Liver (tissue), 9 donors: ENCODE results near the gene CIZ1. TPM values are rescaled to one million over a fixed set of nuclear protein-coding genes. Genes with fewer than 3 reads are reported as not detected.
A peak's percentile ranks its signal among the peaks of the same experiment; 100 is the strongest.

Experiments used
- DNase-seq: peaks from one replicate; pipeline ENCODE4 v3.0.0-alpha.2; 2017; ENCODE audit warnings: low spot score
- H3K27ac ChIP-seq, 2 donors: one replicate each; pipeline ENCODE4 v1.7.0; 2013; ENCODE audit warnings: inconsistent platforms in 2 of 2, low read length in 2 of 2, control low read depth in 1 of 2, low read depth in 1 of 2, mild to moderate bottlenecking in 1 of 2
- H3K27me3 ChIP-seq, 4 donors: one replicate each; pipeline versions ENCODE4 v1.6.1 to v1.7.0; 2013; ENCODE audit warnings: low read length in 3 of 4, inconsistent platforms in 1 of 4, mild to moderate bottlenecking in 1 of 4, moderate library complexity in 1 of 4; ENCODE audit not compliant: control insufficient read depth in 4 of 4, insufficient read depth in 4 of 4
- H3K36me3 ChIP-seq, 4 donors: one replicate each; pipeline versions ENCODE4 v1.6.1 to v1.7.0; 2013; ENCODE audit warnings: low read length in 3 of 4, mild to moderate bottlenecking in 3 of 4, low read depth in 1 of 4, moderate library complexity in 1 of 4; ENCODE audit not compliant: control insufficient read depth in 4 of 4, insufficient read depth in 3 of 4
- H3K4me1 ChIP-seq, 4 donors: one replicate each; pipeline versions ENCODE4 v1.6.1 to v1.7.0; 2013; ENCODE audit warnings: low read length in 3 of 4, mild to moderate bottlenecking in 3 of 4, moderate library complexity in 1 of 4; ENCODE audit not compliant: control insufficient read depth in 4 of 4, insufficient read depth in 4 of 4
- H3K4me3 ChIP-seq, 3 donors: one replicate each; pipeline versions ENCODE4 v1.6.1 to v1.7.0; 2013; ENCODE audit warnings: low read length in 3 of 3, control low read depth in 1 of 3, low read depth in 1 of 3, mild to moderate bottlenecking in 1 of 3
- H3K9ac ChIP-seq, 2 donors: one replicate each; pipeline ENCODE4 v1.7.0; 2013; ENCODE audit warnings: low read length in 2 of 2, mild to moderate bottlenecking in 2 of 2, moderate library complexity in 2 of 2, control low read depth in 1 of 2, low read depth in 1 of 2
- H3K9me3 ChIP-seq, 4 donors: one replicate each; pipeline versions ENCODE4 v1.6.1 to v1.7.0; 2013; ENCODE audit warnings: low read length in 3 of 4; ENCODE audit not compliant: control insufficient read depth in 4 of 4
- ATF3 ChIP-seq: IDR thresholded peaks from 2 replicates; pipeline ENCODE4 v1.6.1; 2016; ENCODE audit warnings: antibody characterized with exemption
- CTCF ChIP-seq: fragments of 150-350 bp; IDR thresholded peaks from 2 replicates; pipeline ENCODE4 v1.5.1; 2017; ENCODE audit warnings: improper control_type of control experiment, low read depth, low read length; ENCODE audit not compliant: missing input control
- EGR1 ChIP-seq, 2 donors: IDR thresholded peaks; 2 replicates each; pipeline ENCODE4 v1.6.1; 2016 to 2018; ENCODE audit warnings: antibody characterized with exemption in 2 of 2, low read depth in 2 of 2
- FOXA1 ChIP-seq: IDR thresholded peaks from 2 replicates; pipeline ENCODE4 v1.6.1; 2016; ENCODE audit warnings: antibody characterized with exemption
- FOXA2 ChIP-seq: IDR thresholded peaks from 2 replicates; pipeline ENCODE4 v1.6.1; 2016; ENCODE audit warnings: antibody characterized with exemption
- GABPA ChIP-seq, 2 donors: IDR thresholded peaks in 1 of 2; conservative IDR thresholded peaks in 1 of 2; 2 replicates each; pipeline ENCODE4 v1.6.1; 2016; ENCODE audit warnings: antibody characterized with exemption in 2 of 2, mild to moderate bottlenecking in 1 of 2, moderate library complexity in 1 of 2
- HNF4A ChIP-seq, 2 donors: conservative IDR thresholded peaks; 2 replicates each; pipeline ENCODE4 v1.6.1; 2016; ENCODE audit warnings: antibody characterized with exemption in 2 of 2, mild to moderate bottlenecking in 2 of 2
- HNF4G ChIP-seq: IDR thresholded peaks from 2 replicates; pipeline ENCODE4 v1.6.1; 2016; ENCODE audit warnings: antibody characterized with exemption
- JUND ChIP-seq, 2 donors: IDR thresholded peaks; 2 replicates each; pipeline ENCODE4 v1.6.1; 2016; ENCODE audit warnings: antibody characterized with exemption in 2 of 2
- MAX ChIP-seq: IDR thresholded peaks from 2 replicates; pipeline ENCODE4 v1.6.1; 2016; ENCODE audit warnings: antibody characterized with exemption
- NR2F2 ChIP-seq: IDR thresholded peaks from 2 replicates; pipeline ENCODE4 v1.6.1; 2016; ENCODE audit warnings: antibody characterized with exemption
- RAD21 ChIP-seq, 2 donors: IDR thresholded peaks; 2 replicates each; pipeline ENCODE4 v1.6.1; 2016; ENCODE audit warnings: antibody characterized with exemption in 2 of 2, mild to moderate bottlenecking in 2 of 2
- REST ChIP-seq: IDR thresholded peaks from 2 replicates; pipeline ENCODE4 v1.6.1; 2016; ENCODE audit warnings: antibody characterized with exemption, mild to moderate bottlenecking
- RXRA ChIP-seq, 2 donors: IDR thresholded peaks; 2 replicates each; pipeline ENCODE4 v1.6.1; 2017 to 2018; ENCODE audit warnings: antibody characterized with exemption in 2 of 2, mild to moderate bottlenecking in 1 of 2
- SP1 ChIP-seq: IDR thresholded peaks from 2 replicates; pipeline ENCODE4 v1.6.1; 2018; ENCODE audit warnings: antibody characterized with exemption, mild to moderate bottlenecking
- TAF1 ChIP-seq: conservative IDR thresholded peaks from 2 replicates; pipeline ENCODE4 v1.6.1; 2016; ENCODE audit warnings: antibody characterized with exemption, mild to moderate bottlenecking
- YY1 ChIP-seq: IDR thresholded peaks from 2 replicates; pipeline ENCODE4 v1.6.1; 2016; ENCODE audit warnings: antibody characterized with exemption, mild to moderate bottlenecking
- ZBTB33 ChIP-seq: IDR thresholded peaks from 2 replicates; pipeline ENCODE4 v1.6.1; 2016; ENCODE audit warnings: antibody characterized with exemption
- WGBS: extraction: QIAGEN DNeasy Blood & Tissue Kit; methylation state at CpG from one replicate; pipeline ENCODE4 v1.1.7; 2013; 5-methylcytosine and 5-hydroxymethylcytosine counted together
- polyA plus RNA-seq, 2 donors: library from polyadenylated mRNA; stranded (reverse) in 1 of 2; unstranded in 1 of 2; fragments of 200-250 nt in 1 of 2; fragments of >200 nt in 1 of 2; fragmentation: Nextera tagmentation in 1 of 2; extraction: Ambion mirVana in 1 of 2; gene quantifications; one replicate each; pipeline versions ENCODE4 v1.2.1 to v1.2.3, GENCODE V29; 2013 to 2015
- total RNA-seq, 2 donors: library from RNA; depleted of rRNA; stranded (reverse); fragments of >200 nt; gene quantifications; one replicate each; pipeline ENCODE4 v1.2.3, GENCODE V29; 2014
- donor health status: healthy.
- donor health status: healthy.
- donor health status: healthy.
- donor health status: healthy.
- donor health status: healthy.

Gene CIZ1
- total and polyA plus RNA-seq, 4 donors: 12.5 to 15.5 (median 13.7) TPM

GRCh38 chr9:128203024-128203706 is 11.8 kb upstream of the CIZ1 start, which contains the start of gene DNM1:
Gene DNM1, plus strand, starts transcription at chr9:128203379. Its CDS starts 92 bp downstream, at chr9:128203471.
- Histone ChIP-seq H3K36me3 (no peaks in the 10 kb centered on the region), H3K4me1 (peaks cover 3 to 32% (median 25%) of the 10 kb centered on the region in 4 donors), H3K27ac (peak within 1 kb of the TSS in 1 of 2 donors; percentile 33), H3K9ac (no peak within 1 kb of the TSS), H3K4me3 (peak within 1 kb of the TSS; percentile 37 to 53 (median 38)), H3K27me3 (no peaks in the 10 kb centered on the region), H3K9me3 (no peaks in the 10 kb centered on the region)
- TF ChIP-seq NR2F2 (peak; percentile 88), RAD21 (IDR thresholded peaks at IDR 0.05) (no peak), HNF4G (no peak), CTCF (peak; percentile 94), ZBTB33 (no peak)
- DNase-seq: peak; percentile 75
- under 1% methylated on average over 72 of the region's 72 CpGs for WGBS

GRCh38 chr9:128202648-128203023 is 11.3 kb upstream of the CIZ1 start:
- no peak for DNase-seq
- no peak overlapping the region for H3K9ac ChIP-seq
- no peaks in the 10 kb centered on the region for H3K9me3 ChIP-seq
- no peak overlapping the region for H3K27ac ChIP-seq
- TF ChIP-seq ATF3 (no peak), SP1 (no peak), FOXA1 (no peak), JUND (IDR thresholded peaks at IDR 0.05) (no peak), MAX (no peak), RXRA (IDR thresholded peaks at IDR 0.05) (no peak), FOXA2 (no peak), TAF1 (no peak), REST (no peak), ZBTB33 (no peak), NR2F2 (no peak), CTCF (no peak), HNF4A (conservative IDR thresholded peaks at IDR 0.05) (no peak), EGR1 (IDR thresholded peaks at IDR 0.05; ENCODE audit: low read depth in 2 of 2) (no peak), HNF4G (no peak), RAD21 (IDR thresholded peaks at IDR 0.05) (no peak), YY1 (no peak), GABPA (IDR thresholded peaks at IDR 0.05 in 1 of 2, conservative IDR thresholded peaks at IDR 0.05 in 1 of 2) (no peak)
- H3K4me1 ChIP-seq: peaks cover 3 to 32% (median 25%) of the 10 kb centered on the region in 4 donors
- 10% methylated on average over 2 of the region's 2 CpGs for WGBS
- H3K27me3 ChIP-seq: no peaks in the 10 kb centered on the region
- H3K36me3 ChIP-seq: no peaks in the 10 kb centered on the region
- no peak overlapping the region for H3K4me3 ChIP-seq
